Adipocyte (in vitro differentiated cells): ENCODE measurements around the gene CPPED1.
"Not testable (repeated sequence)": the region's sequence is repeated elsewhere in the genome, so short reads cannot be mapped to it uniquely, and the experiment has no call there.

Experiments used
- DNase-seq: peaks from one replicate; pipeline ENCODE4 v3.0.0-alpha.2; 2015; ENCODE audit warnings: low read depth
- H3K27me3 ChIP-seq: replicated peaks from 2 replicates; pipeline ENCODE4 v1.7.0; 2013; ENCODE audit warnings: mild to moderate bottlenecking, low read length, moderate library complexity; ENCODE audit not compliant: control insufficient read depth, insufficient read depth
- H3K36me3 ChIP-seq: 2 replicates; pipeline ENCODE4 v1.7.0; 2013; ENCODE audit warnings: low read length, mild to moderate bottlenecking, moderate library complexity; ENCODE audit not compliant: control insufficient read depth, insufficient read depth, severe bottlenecking
- H3K4me1 ChIP-seq: 2 replicates; pipeline ENCODE4 v1.7.0; 2013; ENCODE audit warnings: mild to moderate bottlenecking, low read length, moderate library complexity; ENCODE audit not compliant: control insufficient read depth, insufficient read depth
- H3K4me3 ChIP-seq: 2 replicates; pipeline ENCODE4 v1.7.0; 2013; ENCODE audit warnings: mild to moderate bottlenecking, low read length, moderate library complexity
- H3K9ac ChIP-seq: 2 replicates; pipeline ENCODE4 v1.7.0; 2013; ENCODE audit warnings: mild to moderate bottlenecking, low read length, moderate library complexity
- H3K9me3 ChIP-seq: 2 replicates; pipeline ENCODE4 v1.7.0; 2013; ENCODE audit warnings: mild to moderate bottlenecking, low read length, moderate library complexity; ENCODE audit not compliant: control insufficient read depth

Gene CPPED1

GRCh38 chr16:12801511-12802042 lies 2.1 kb downstream of the CPPED1 start:
- no peaks in the 10 kb centered on the region for H3K9me3 ChIP-seq
- H3K36me3 ChIP-seq, result no peaks in the 10 kb centered on the region
- peaks cover 58% of the 10 kb centered on the region for H3K4me1 ChIP-seq
- H3K9ac ChIP-seq, result peak overlapping the region; percentile 69
- H3K4me3 ChIP-seq, result peak overlapping the region; percentile 96
- DNase-seq, result peak; percentile 95
- H3K27me3 ChIP-seq, result no peaks in the 10 kb centered on the region

GRCh38 chr16:12800817-12801216 lies 2.9 kb downstream of the CPPED1 start:
- no peaks in the 10 kb centered on the region for H3K27me3 ChIP-seq
- peak; percentile 16 for DNase-seq
- peaks cover 58% of the 10 kb centered on the region for H3K4me1 ChIP-seq
- peak overlapping the region; percentile 14 for H3K4me3 ChIP-seq
- peak overlapping the region; percentile 38 for H3K9ac ChIP-seq
- H3K36me3 ChIP-seq, result no peaks in the 10 kb centered on the region
- H3K9me3 ChIP-seq, result no peaks in the 10 kb centered on the region

GRCh38 chr16:12799996-12800395 lies 3.7 kb downstream of the CPPED1 start:
- H3K4me1 ChIP-seq, result peaks cover 62% of the 10 kb centered on the region
- H3K27me3 ChIP-seq, H3K4me3 ChIP-seq, DNase-seq, H3K9me3 ChIP-seq, H3K9ac ChIP-seq, H3K36me3 ChIP-seq: not testable (repeated sequence)

GRCh38 chr16:12798846-12799245 lies 4.8 kb downstream of the CPPED1 start:
- H3K36me3 ChIP-seq, result no peaks in the 10 kb centered on the region
- no peak for DNase-seq
- no peak overlapping the region for H3K9ac ChIP-seq

GRCh38 chr16:12798171-12798570 lies 5.5 kb downstream of the CPPED1 start:
- Histone ChIP-seq H3K9me3 (no peaks in the 10 kb centered on the region), H3K9ac (no peak overlapping the region), H3K27me3 (no peaks in the 10 kb centered on the region), H3K4me1 (peaks cover 62% of the 10 kb centered on the region), H3K4me3 (no peak overlapping the region), H3K36me3 (no peaks in the 10 kb centered on the region)
- DNase-seq, result peak; percentile 12

More at GRCh38 chr16:12798846-12799245, 4.8 kb downstream of the CPPED1 start:
- no peak overlapping the region for H3K4me3 ChIP-seq
- no peaks in the 10 kb centered on the region for H3K9me3 ChIP-seq
- H3K4me1 ChIP-seq, result peaks cover 62% of the 10 kb centered on the region
- H3K27me3 ChIP-seq, result no peaks in the 10 kb centered on the region

GRCh38 chr16:12796498-12796897 lies 7.2 kb downstream of the CPPED1 start:
- Histone ChIP-seq H3K27me3 (no peaks in the 10 kb centered on the region), H3K9me3 (no peaks in the 10 kb centered on the region), H3K4me3 (no peak overlapping the region), H3K4me1 (peaks cover 47% of the 10 kb centered on the region), H3K9ac (no peak overlapping the region), H3K36me3 (no peaks in the 10 kb centered on the region)
- peak; percentile 7 for DNase-seq

- peak overlapping the region; percentile 2 for H3K4me3 ChIP-seq
- DNase-seq, result no peak
Observed at GRCh38 chr16:12794486-12795387, 8.9 kb downstream of the CPPED1 start.

GRCh38 chr16:12793865-12794240 lies 9.8 kb downstream of the CPPED1 start:
- Histone ChIP-seq H3K9ac (no peak overlapping the region), H3K36me3 (no peaks in the 10 kb centered on the region), H3K9me3 (no peaks in the 10 kb centered on the region), H3K4me3 (no peak overlapping the region), H3K27me3 (no peaks in the 10 kb centered on the region), H3K4me1 (peaks cover 23% of the 10 kb centered on the region)
- no peak for DNase-seq

More at GRCh38 chr16:12794486-12795387, 8.9 kb downstream of the CPPED1 start:
- Histone ChIP-seq H3K9ac (peak overlapping the region; percentile 57), H3K36me3 (no peaks in the 10 kb centered on the region), H3K4me1 (peaks cover 29% of the 10 kb centered on the region), H3K27me3 (no peaks in the 10 kb centered on the region), H3K9me3 (no peaks in the 10 kb centered on the region)

GRCh38 chr16:12793120-12793864 lies 10.4 kb downstream of the CPPED1 start:
- H3K4me3 ChIP-seq, result no peak overlapping the region
- H3K4me1 ChIP-seq, result peaks cover 17% of the 10 kb centered on the region
- H3K9ac ChIP-seq, result no peak overlapping the region
- H3K36me3 ChIP-seq, result peaks cover 4% of the 10 kb centered on the region
- H3K9me3 ChIP-seq, result no peaks in the 10 kb centered on the region
- H3K27me3 ChIP-seq, result no peaks in the 10 kb centered on the region
- DNase-seq, result no peak

- H3K4me1 ChIP-seq, result peaks cover 15% of the 10 kb centered on the region
- H3K9me3 ChIP-seq, H3K9ac ChIP-seq, H3K4me3 ChIP-seq, DNase-seq, H3K36me3 ChIP-seq, H3K27me3 ChIP-seq: not testable (repeated sequence)
Observed at GRCh38 chr16:12792528-12792927, 11.2 kb downstream of the CPPED1 start.

- no peak overlapping the region for H3K4me3 ChIP-seq
- H3K9ac ChIP-seq, result no peak overlapping the region
- no peak for DNase-seq
- peaks cover 16% of the 10 kb centered on the region for H3K36me3 ChIP-seq
- H3K4me1 ChIP-seq, result peaks cover 15% of the 10 kb centered on the region
- peaks cover 4% of the 10 kb centered on the region for H3K9me3 ChIP-seq
- H3K27me3 ChIP-seq, result no peaks in the 10 kb centered on the region
Observed at GRCh38 chr16:12791340-12791739, 12.3 kb downstream of the CPPED1 start.
